ENCODE measurements around the gene PDZD4.

The PDZD4 gene

GRCh38 chrX:153763298-153763932 lies 66.9 kb downstream of the PDZD4 start:
- no peak overlapping the region for H3K4me3 ChIP-seq (ENCODE audit: low read depth, low read length)
- DNase-seq (ENCODE audit: low read depth): no peak
- TF ChIP-seq CTCF (IDR thresholded peaks at IDR 0.05; ENCODE audit: insufficient read depth, low read depth, low read length, missing control alignments): no peak

- H3K4me3 ChIP-seq (ENCODE audit: low read depth, low read length): no peak overlapping the region
- TF ChIP-seq CTCF (IDR thresholded peaks at IDR 0.05; ENCODE audit: insufficient read depth, low read depth, low read length, missing control alignments): no peak
- no peak for DNase-seq (ENCODE audit: low read depth)
Measured at GRCh38 chrX:153762626-153763173, 67.6 kb downstream of the PDZD4 start.

GRCh38 chrX:153761863-153762262 lies 68.5 kb downstream of the PDZD4 start:
- DNase-seq (ENCODE audit: low read depth): no peak
- H3K4me3 ChIP-seq (ENCODE audit: low read depth, low read length): no peak overlapping the region

GRCh38 chrX:153755136-153755535 lies 75.2 kb downstream of the PDZD4 start:
- no peak for DNase-seq (ENCODE audit: low read depth)
- H3K4me3 ChIP-seq (ENCODE audit: low read depth, low read length): no peak overlapping the region
- no peak for TF ChIP-seq CTCF (IDR thresholded peaks at IDR 0.05; ENCODE audit: insufficient read depth, low read depth, low read length, missing control alignments)

More at GRCh38 chrX:153761863-153762262, 68.5 kb downstream of the PDZD4 start:
- no peak for TF ChIP-seq CTCF (IDR thresholded peaks at IDR 0.05; ENCODE audit: insufficient read depth, low read depth, low read length, missing control alignments)
